Neuron (in vitro differentiated cells): ENCODE data around the gene MAST4.

Source experiments
- H2AFZ ChIP-seq: one replicate; pipeline ENCODE4 v1.6.1; 2013; ENCODE audit warnings: low read depth, mild to moderate bottlenecking, inconsistent platforms, low read length, moderate library complexity
- H3K27me3 ChIP-seq: one replicate; pipeline ENCODE4 v1.6.1; 2013; ENCODE audit warnings: low read length; ENCODE audit not compliant: insufficient read depth
- H3K36me3 ChIP-seq: one replicate; pipeline ENCODE4 v1.6.1; 2013; ENCODE audit warnings: low read length; ENCODE audit not compliant: insufficient read depth
- H3K4me1 ChIP-seq: one replicate; pipeline ENCODE4 v1.6.1; 2013; ENCODE audit warnings: low read length; ENCODE audit not compliant: insufficient read depth
- H3K4me3 ChIP-seq: 2 replicates; pipeline ENCODE4 v1.5.1; 2013; ENCODE audit warnings: mild to moderate bottlenecking, low read length, moderate library complexity
- H3K9me3 ChIP-seq: one replicate; pipeline ENCODE4 v1.6.1; 2013; ENCODE audit warnings: low read length

MAST4 gene

GRCh38 chr5:66757834-66758371 is 161.7 kb downstream of the MAST4 start:
- peak overlapping the region; percentile 52 for H2AFZ ChIP-seq
- H3K4me1 ChIP-seq: no peaks in the 10 kb centered on the region
- no peaks in the 10 kb centered on the region for H3K27me3 ChIP-seq
- H3K4me3 ChIP-seq: no peak overlapping the region
- H3K9me3 ChIP-seq: no peaks in the 10 kb centered on the region
- no peaks in the 10 kb centered on the region for H3K36me3 ChIP-seq

- H2AFZ ChIP-seq: no peak overlapping the region
- H3K9me3 ChIP-seq: no peaks in the 10 kb centered on the region
- H3K27me3 ChIP-seq: no peaks in the 10 kb centered on the region
- H3K4me3 ChIP-seq: no peak overlapping the region
- H3K4me1 ChIP-seq: no peaks in the 10 kb centered on the region
- H3K36me3 ChIP-seq: no peaks in the 10 kb centered on the region
Observed at GRCh38 chr5:66769030-66769733, 173.0 kb downstream of the MAST4 start.

GRCh38 chr5:66769839-66770617 is 173.8 kb downstream of the MAST4 start:
- Histone ChIP-seq H3K36me3 (no peaks in the 10 kb centered on the region), H2AFZ (no peak overlapping the region), H3K4me3 (no peak overlapping the region), H3K4me1 (no peaks in the 10 kb centered on the region), H3K27me3 (no peaks in the 10 kb centered on the region), H3K9me3 (no peaks in the 10 kb centered on the region)

GRCh38 chr5:66777868-66778267 is 181.7 kb downstream of the MAST4 start:
- no peaks in the 10 kb centered on the region for H3K9me3 ChIP-seq
- H3K4me3 ChIP-seq: no peak overlapping the region
- H3K27me3 ChIP-seq: no peaks in the 10 kb centered on the region
- no peaks in the 10 kb centered on the region for H3K36me3 ChIP-seq
- no peaks in the 10 kb centered on the region for H3K4me1 ChIP-seq
- H2AFZ ChIP-seq: no peak overlapping the region

GRCh38 chr5:66779528-66779927 is 183.3 kb downstream of the MAST4 start:
- no peaks in the 10 kb centered on the region for H3K36me3 ChIP-seq
- H3K4me1 ChIP-seq: no peaks in the 10 kb centered on the region
- H2AFZ ChIP-seq: no peak overlapping the region
- H3K9me3 ChIP-seq: no peaks in the 10 kb centered on the region
- no peak overlapping the region for H3K4me3 ChIP-seq
- no peaks in the 10 kb centered on the region for H3K27me3 ChIP-seq

- no peak overlapping the region for H3K4me3 ChIP-seq
- no peaks in the 10 kb centered on the region for H3K4me1 ChIP-seq
- H3K9me3 ChIP-seq: no peaks in the 10 kb centered on the region
- H3K27me3 ChIP-seq: no peaks in the 10 kb centered on the region
- H2AFZ ChIP-seq: no peak overlapping the region
- no peaks in the 10 kb centered on the region for H3K36me3 ChIP-seq
Observed at GRCh38 chr5:66788556-66788955, 192.4 kb downstream of the MAST4 start.

GRCh38 chr5:66789434-66789833 is 193.2 kb downstream of the MAST4 start:
- Histone ChIP-seq H3K27me3 (no peaks in the 10 kb centered on the region), H3K9me3 (no peaks in the 10 kb centered on the region), H3K36me3 (no peaks in the 10 kb centered on the region), H3K4me3 (no peak overlapping the region), H3K4me1 (no peaks in the 10 kb centered on the region), H2AFZ (no peak overlapping the region)

- Histone ChIP-seq H3K36me3 (no peaks in the 10 kb centered on the region), H3K27me3 (no peaks in the 10 kb centered on the region), H3K4me1 (no peaks in the 10 kb centered on the region), H3K9me3 (no peaks in the 10 kb centered on the region), H3K4me3 (no peak overlapping the region), H2AFZ (no peak overlapping the region)
Observed at GRCh38 chr5:66793049-66793448, 196.9 kb downstream of the MAST4 start.

GRCh38 chr5:66795682-66796081 is 199.5 kb downstream of the MAST4 start:
- H3K9me3 ChIP-seq: no peaks in the 10 kb centered on the region
- no peak overlapping the region for H3K4me3 ChIP-seq
- no peak overlapping the region for H2AFZ ChIP-seq
- no peaks in the 10 kb centered on the region for H3K27me3 ChIP-seq
- no peaks in the 10 kb centered on the region for H3K4me1 ChIP-seq
- no peaks in the 10 kb centered on the region for H3K36me3 ChIP-seq

GRCh38 chr5:66796305-66797292 is 200.4 kb downstream of the MAST4 start:
- Histone ChIP-seq H3K27me3 (no peaks in the 10 kb centered on the region), H3K9me3 (no peaks in the 10 kb centered on the region)

GRCh38 chr5:66802941-66803340 is 206.7 kb downstream of the MAST4 start:
- H3K27me3 ChIP-seq: no peaks in the 10 kb centered on the region
- H3K9me3 ChIP-seq: no peaks in the 10 kb centered on the region
- no peak overlapping the region for H3K4me3 ChIP-seq
- H3K36me3 ChIP-seq: no peaks in the 10 kb centered on the region
- no peaks in the 10 kb centered on the region for H3K4me1 ChIP-seq
- no peak overlapping the region for H2AFZ ChIP-seq

More at GRCh38 chr5:66796305-66797292, 200.4 kb downstream of the MAST4 start:
- H3K36me3 ChIP-seq: no peaks in the 10 kb centered on the region
- H3K4me3 ChIP-seq: no peak overlapping the region
- H2AFZ ChIP-seq: no peak overlapping the region
- no peaks in the 10 kb centered on the region for H3K4me1 ChIP-seq

GRCh38 chr5:66805514-66806430 is 209.6 kb downstream of the MAST4 start:
- Histone ChIP-seq H2AFZ (no peak overlapping the region), H3K4me3 (no peak overlapping the region), H3K9me3 (no peaks in the 10 kb centered on the region), H3K36me3 (no peaks in the 10 kb centered on the region), H3K27me3 (no peaks in the 10 kb centered on the region), H3K4me1 (no peaks in the 10 kb centered on the region)
